Neural crest cell (in vitro differentiated cells): ENCODE data around the gene ZNF423. TPM values are rescaled to one million over a fixed set of nuclear protein-coding genes. Genes with fewer than 3 reads are reported as not detected.
A peak's percentile ranks its signal among the peaks of the same experiment; 100 is the strongest.

Experiments
- DNase-seq: peaks from one replicate; pipeline ENCODE4 v3.0.0; 2021; ENCODE audit warnings: low read depth, mixed read lengths, low spot score
- H3K27ac Mint-ChIP-seq: one replicate; pipeline ENCODE4 v1.8.0; 2021; ENCODE audit warnings: mild to moderate bottlenecking, mixed read lengths; ENCODE audit not compliant: unreplicated experiment
- H3K27me3 Mint-ChIP-seq: 2 replicates; pipeline ENCODE4 v1.8.0; 2021; ENCODE audit warnings: low read depth, mild to moderate bottlenecking, mixed read lengths
- H3K36me3 Mint-ChIP-seq: 2 replicates; pipeline ENCODE4 v1.8.0; 2021; ENCODE audit warnings: low read depth, mild to moderate bottlenecking, mixed read lengths
- H3K4me1 Mint-ChIP-seq: 2 replicates; pipeline ENCODE4 v1.8.0; 2021; ENCODE audit warnings: mixed read lengths
- H3K4me3 Mint-ChIP-seq: one replicate; pipeline ENCODE4 v1.8.0; 2021; ENCODE audit warnings: mild to moderate bottlenecking, mixed read lengths
- H3K9me3 Mint-ChIP-seq: 2 replicates; pipeline ENCODE4 v1.8.0; 2021; ENCODE audit warnings: mixed read lengths
- CTCF ChIP-seq: fragments of 200-600 bp; sonication (generic); conservative IDR thresholded peaks from 2 replicates; pipeline ENCODE4 v1.5.0; 2021; ENCODE audit warnings: antibody characterized with exemption, mild to moderate bottlenecking
- total RNA-seq: library from RNA; stranded (reverse); gene quantifications from 2 replicates; pipeline ENCODE4 v1.2.1, GENCODE V29; 2021

ZNF423 gene
- total RNA-seq, 1 donor from 2014 or later = 55.4 TPM

- no peak for TF ChIP-seq CTCF
- H3K27ac Mint-ChIP-seq = no peak overlapping the region
- no peak overlapping the region for H3K4me3 Mint-ChIP-seq
- peaks cover 55% of the 10 kb centered on the region for H3K4me1 Mint-ChIP-seq
- no peaks in the 10 kb centered on the region for H3K36me3 Mint-ChIP-seq
- DNase-seq = no peak
- peaks cover 2% of the 10 kb centered on the region for H3K27me3 Mint-ChIP-seq
- H3K9me3 Mint-ChIP-seq = no peaks in the 10 kb centered on the region
Observed at GRCh38 chr16:49755716-49756505, 100.0 kb downstream of the ZNF423 start.

- no peaks in the 10 kb centered on the region for H3K36me3 Mint-ChIP-seq
- peak overlapping the region; percentile 13 for H3K4me3 Mint-ChIP-seq
- peak overlapping the region; percentile 7 for H3K27ac Mint-ChIP-seq
- peak; percentile 51 for TF ChIP-seq CTCF
- H3K4me1 Mint-ChIP-seq = peaks cover 55% of the 10 kb centered on the region
- H3K9me3 Mint-ChIP-seq = no peaks in the 10 kb centered on the region
- H3K27me3 Mint-ChIP-seq = peaks cover 2% of the 10 kb centered on the region
- DNase-seq = no peak
Observed at GRCh38 chr16:49755313-49755620, 100.6 kb downstream of the ZNF423 start.

- TF ChIP-seq CTCF = no peak
- Mint-ChIP-seq H3K4me3 (peak overlapping the region; percentile 13), H3K27ac (peak overlapping the region; percentile 16), H3K36me3 (no peaks in the 10 kb centered on the region), H3K27me3 (peaks cover 2% of the 10 kb centered on the region), H3K4me1 (peaks cover 57% of the 10 kb centered on the region), H3K9me3 (no peaks in the 10 kb centered on the region)
- DNase-seq = no peak
Observed at GRCh38 chr16:49754495-49755312, 101.2 kb downstream of the ZNF423 start.

DNA sequence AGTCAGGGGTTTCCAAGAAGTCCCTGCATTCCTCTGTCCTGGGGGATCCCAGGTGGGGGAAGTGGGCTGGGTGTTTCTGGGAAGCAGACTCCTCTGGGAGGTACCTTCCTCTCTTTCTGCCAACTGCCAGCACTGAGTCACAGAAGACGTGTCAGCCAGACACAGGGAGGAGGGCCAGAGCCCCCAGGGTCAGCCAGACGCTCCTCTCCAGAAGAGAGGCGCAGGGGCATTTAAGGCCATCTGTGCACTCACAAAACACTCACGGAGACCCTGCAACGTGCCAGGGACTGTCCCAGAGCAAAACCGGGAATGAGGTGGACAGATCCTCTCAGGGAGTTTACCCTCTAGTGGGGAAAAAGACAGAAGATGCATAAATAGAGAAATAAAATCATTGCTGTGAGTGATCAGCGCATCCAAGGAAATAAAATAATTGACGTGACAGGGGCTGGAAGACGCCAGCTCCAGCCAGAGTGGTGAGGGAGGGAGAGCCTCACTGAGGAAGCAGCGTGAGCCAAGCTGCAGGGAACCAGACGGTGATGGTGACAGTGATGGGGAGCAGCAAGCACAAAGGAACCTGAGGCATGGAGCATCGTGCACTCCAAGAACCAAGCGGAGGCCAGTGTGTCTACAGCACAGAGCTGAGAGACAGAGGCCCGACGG, 105.4 kb downstream of the ZNF423 start:
- no peak for DNase-seq
- Mint-ChIP-seq H3K36me3 (no peaks in the 10 kb centered on the region), H3K9me3 (no peaks in the 10 kb centered on the region), H3K27me3 (no peaks in the 10 kb centered on the region), H3K4me1 (peaks cover 55% of the 10 kb centered on the region), H3K4me3 (no peak overlapping the region), H3K27ac (no peak overlapping the region)
- no peak for TF ChIP-seq CTCF

GRCh38 chr16:49749816-49750215, 106.1 kb downstream of the ZNF423 start:
- Mint-ChIP-seq H3K4me3 (no peak overlapping the region), H3K4me1 (peaks cover 55% of the 10 kb centered on the region), H3K27me3 (no peaks in the 10 kb centered on the region), H3K27ac (no peak overlapping the region), H3K9me3 (no peaks in the 10 kb centered on the region), H3K36me3 (no peaks in the 10 kb centered on the region)
- no peak for DNase-seq
- TF ChIP-seq CTCF = no peak
